Esophagus muscularis mucosa (tissue), 4 donors: Measurements from ENCODE around the gene FANCC. TPM values are rescaled to one million over a fixed set of nuclear protein-coding genes. Genes with fewer than 3 reads are reported as not detected.
A peak's percentile ranks its signal among the peaks of the same experiment; 100 is the strongest.

Experiments used
- DNase-seq: peaks from one replicate; pipeline ENCODE4 v3.0.0-alpha.2; 2017; ENCODE audit errors: extremely low spot score
- H3K27ac ChIP-seq, 4 donors: fragments of 200-600 bp; sonication (generic); replicated peaks in 1 of 4; 1 replicate in 3 of 4; 2 replicates in 1 of 4; pipeline ENCODE4 v1.5.1; 2016 to 2019; ENCODE audit warnings: mild to moderate bottlenecking in 1 of 4
- H3K27me3 ChIP-seq, 4 donors: fragments of 200-600 bp; sonication (generic); one replicate each; pipeline versions ENCODE4 v1.5.1 to v1.6.0; 2016 to 2019
- H3K36me3 ChIP-seq, 4 donors: fragments of 200-600 bp; sonication (generic); one replicate each; pipeline ENCODE4 v1.5.1; 2016 to 2019
- H3K4me1 ChIP-seq, 4 donors: fragments of 200-600 bp; sonication (generic); one replicate each; pipeline ENCODE4 v1.5.1; 2016 to 2019
- H3K4me3 ChIP-seq, 4 donors: fragments of 200-600 bp; sonication (generic); 1 replicate in 2 of 4; 2 replicates in 2 of 4; pipeline ENCODE4 v1.5.1; 2016 to 2019; ENCODE audit warnings: mild to moderate bottlenecking in 4 of 4, moderate library complexity in 1 of 4
- H3K9me3 ChIP-seq, 4 donors: fragments of 200-600 bp; sonication (generic); 1 replicate in 3 of 4; 2 replicates in 1 of 4; pipeline ENCODE4 v1.5.1; 2016 to 2019
- CTCF ChIP-seq, 3 experiments: fragments of 200-600 bp in 2 of 3; fragments of 450-650 bp in 1 of 3; sonication (generic) in 2 of 3; IDR thresholded peaks; one replicate each; pipeline ENCODE4 v1.5.1; 2017 to 2019; ENCODE audit warnings: antibody characterized with exemption in 3 of 3, mild to moderate bottlenecking in 2 of 3, moderate library complexity in 1 of 3
- EP300 ChIP-seq: sonication (generic); formaldehyde crosslinking; IDR thresholded peaks from one replicate; pipeline ENCODE4 v1.6.1; 2017; ENCODE audit warnings: antibody characterized with exemption
- POLR2A ChIP-seq: fragments of 450-650 bp; IDR thresholded peaks from one replicate; pipeline ENCODE4 v1.6.1; 2017; ENCODE audit warnings: antibody characterized with exemption, moderate library complexity, mild to moderate bottlenecking, low read depth
- POLR2AphosphoS5 ChIP-seq, 2 donors: sonication (generic); formaldehyde crosslinking; IDR thresholded peaks; one replicate each; pipeline ENCODE4 v1.6.1; 2017; ENCODE audit warnings: antibody characterized with exemption in 2 of 2
- WGBS: methylation state at CpG from one replicate; pipeline ENCODE4 v1.1.5; 2018; 5-methylcytosine and 5-hydroxymethylcytosine counted together
- intact Hi-C: fragments of 100-400 bp; cut with DNase I; formaldehyde crosslinking; loops from one replicate; pipeline ENCODE4 v1.15.1; 2023
- total RNA-seq, 4 donors: library from RNA; depleted of rRNA; stranded (reverse); fragments of >200 nt; gene quantifications; one replicate each; pipeline versions ENCODE4 v1.1.0 to v1.2.1, GENCODE V29; 2016

FANCC gene
- total RNA-seq, 4 donors from 2014 or later: 5.3 to 9.5 (median 6.8) TPM

DNA sequence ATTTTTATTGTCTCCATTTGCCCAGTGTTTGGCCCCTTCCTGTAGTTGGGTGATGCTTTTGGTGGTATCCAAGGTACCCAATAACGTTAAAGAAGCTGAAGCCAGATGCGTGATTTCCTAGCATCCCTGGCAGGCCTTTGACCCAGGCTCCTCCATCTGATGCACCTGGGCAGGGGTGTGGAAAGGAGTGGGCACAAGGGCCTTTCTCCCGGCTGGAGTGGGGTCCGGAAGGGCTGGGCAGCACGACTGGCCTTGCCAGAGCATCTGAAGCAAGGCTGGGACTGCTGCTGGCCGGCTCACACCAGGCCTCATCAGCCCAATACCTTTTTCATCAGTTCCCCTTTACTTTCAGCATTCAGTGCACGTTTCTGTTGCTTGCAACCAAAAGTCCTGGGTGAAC, 220.2 kb downstream of the FANCC start:
- WGBS: 90% methylated on average over 4 of the region's 7 CpGs
- intact Hi-C loops: no loop called here
- Histone ChIP-seq H3K27ac (peak overlapping the region in 3 of 4 donors; percentile 8 to 69 (median 68)), H3K4me3 (no peak overlapping the region), H3K4me1 (peaks cover 78 to 98% (median 85%) of the 10 kb centered on the region in 4 donors), H3K9me3 (no peaks in the 10 kb centered on the region), H3K36me3 (peaks cover 0 to 32% (median 31%) of the 10 kb centered on the region in 4 donors), H3K27me3 (no peaks in the 10 kb centered on the region)
- no peak for TF ChIP-seq POLR2A
- no peak for TF ChIP-seq POLR2AphosphoS5 (IDR thresholded peaks at IDR 0.05)
- TF ChIP-seq EP300: no peak
- no peak for TF ChIP-seq CTCF (IDR thresholded peaks at IDR 0.05)
- no peak for DNase-seq

DNA sequence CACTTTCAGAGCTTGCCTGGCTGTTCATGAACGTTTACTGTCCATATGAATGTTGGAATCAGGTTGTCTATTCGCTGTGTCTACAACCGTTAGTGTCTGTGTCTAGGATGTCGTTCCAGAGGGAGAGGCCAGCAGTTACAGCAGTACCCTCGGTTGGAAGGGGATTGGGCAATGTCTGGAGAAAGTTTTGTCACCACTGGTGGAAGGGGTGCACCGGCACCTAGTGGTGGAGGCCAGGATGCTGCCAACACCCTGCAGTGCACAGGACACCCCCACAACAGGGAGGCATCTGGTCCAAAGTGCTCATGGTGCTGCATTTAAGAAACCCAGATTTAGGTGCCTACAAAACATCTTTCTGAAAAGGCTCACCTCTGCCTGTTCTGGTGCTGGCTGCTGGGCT, 220.7 kb downstream of the FANCC start:
- peak overlapping the region; percentile 68 to 95 (median 86) for H3K27ac ChIP-seq
- H3K4me1 ChIP-seq: peaks cover 78 to 98% (median 85%) of the 10 kb centered on the region in 4 donors
- H3K4me3 ChIP-seq: no peak overlapping the region
- H3K27me3 ChIP-seq: no peaks in the 10 kb centered on the region
- intact Hi-C loops: no loop called here
- peaks cover 0 to 32% (median 28%) of the 10 kb centered on the region in 4 donors for H3K36me3 ChIP-seq
- no peak for DNase-seq
- no peak for TF ChIP-seq CTCF (IDR thresholded peaks at IDR 0.05)
- peak in 1 of 2 donors; percentile 18 for TF ChIP-seq POLR2AphosphoS5 (IDR thresholded peaks at IDR 0.05)
- no peaks in the 10 kb centered on the region for H3K9me3 ChIP-seq
- WGBS: 87% methylated on average over 5 of the region's 6 CpGs

DNA sequence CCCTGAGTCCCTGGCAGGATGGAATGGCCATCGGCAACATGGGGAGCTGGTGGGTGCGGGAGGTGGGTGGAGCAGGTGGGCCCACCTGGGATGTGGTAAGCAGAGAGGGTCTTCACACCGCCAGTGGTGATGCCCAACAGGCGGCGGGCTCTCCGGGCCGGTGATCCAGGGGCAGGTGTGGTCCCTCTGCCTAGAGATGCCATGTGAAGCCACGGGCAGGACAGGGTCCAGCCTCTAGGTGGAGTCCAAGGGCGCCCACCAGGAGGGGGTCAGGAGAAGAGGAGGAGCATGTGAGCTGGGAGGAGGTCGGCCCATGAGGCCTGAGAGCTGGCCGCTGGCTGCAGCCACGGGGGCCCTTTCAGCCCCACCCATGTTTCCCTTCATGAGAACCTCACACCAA, 221.1 kb downstream of the FANCC start:
- WGBS: 91% methylated on average over 3 of the region's 12 CpGs
- no peak for TF ChIP-seq POLR2A
- TF ChIP-seq CTCF (IDR thresholded peaks at IDR 0.05): no peak
- TF ChIP-seq POLR2AphosphoS5 (IDR thresholded peaks at IDR 0.05): no peak
- TF ChIP-seq EP300: no peak
- Histone ChIP-seq H3K4me3 (no peak overlapping the region), H3K4me1 (peaks cover 78 to 98% (median 85%) of the 10 kb centered on the region in 4 donors), H3K9me3 (no peaks in the 10 kb centered on the region), H3K27me3 (no peaks in the 10 kb centered on the region), H3K27ac (peak overlapping the region; percentile 68 to 95 (median 86)), H3K36me3 (peaks cover 0 to 32% (median 28%) of the 10 kb centered on the region in 4 donors)
- no peak for DNase-seq
- intact Hi-C loops: no loop called here

- H3K4me1 ChIP-seq: peaks cover 78 to 98% (median 86%) of the 10 kb centered on the region in 4 donors
Observed at GRCh38 chr9:95095641-95096355, 221.7 kb downstream of the FANCC start.

More at GRCh38 chr9:95095641-95096355, 221.7 kb downstream of the FANCC start:
- Histone ChIP-seq H3K27me3 (no peaks in the 10 kb centered on the region), H3K27ac (peak overlapping the region; percentile 68 to 95 (median 86)), H3K9me3 (no peaks in the 10 kb centered on the region), H3K4me3 (no peak overlapping the region), H3K36me3 (peaks cover 0 to 32% (median 28%) of the 10 kb centered on the region in 4 donors)
- 77% methylated on average over 20 of the region's 22 CpGs for WGBS
- no peak for DNase-seq
- intact Hi-C loops: no loop called here
- TF ChIP-seq CTCF (IDR thresholded peaks at IDR 0.05): no peak
- no peak for TF ChIP-seq POLR2A
- TF ChIP-seq EP300: no peak
- TF ChIP-seq POLR2AphosphoS5 (IDR thresholded peaks at IDR 0.05): no peak
